Middle frontal gyrus (tissue), 1 donor: Measurements from ENCODE around the gene RPL28.
"Not testable (repeated sequence)": the region's sequence is repeated elsewhere in the genome, so short reads cannot be mapped to it uniquely, and the experiment has no call there.

Source experiments
- DNase-seq: peaks from one replicate; pipeline ENCODE4 v3.0.0-alpha.2; 2015; ENCODE audit warnings: low spot score; ENCODE audit errors: extremely low spot score

The RPL28 gene

DNA sequence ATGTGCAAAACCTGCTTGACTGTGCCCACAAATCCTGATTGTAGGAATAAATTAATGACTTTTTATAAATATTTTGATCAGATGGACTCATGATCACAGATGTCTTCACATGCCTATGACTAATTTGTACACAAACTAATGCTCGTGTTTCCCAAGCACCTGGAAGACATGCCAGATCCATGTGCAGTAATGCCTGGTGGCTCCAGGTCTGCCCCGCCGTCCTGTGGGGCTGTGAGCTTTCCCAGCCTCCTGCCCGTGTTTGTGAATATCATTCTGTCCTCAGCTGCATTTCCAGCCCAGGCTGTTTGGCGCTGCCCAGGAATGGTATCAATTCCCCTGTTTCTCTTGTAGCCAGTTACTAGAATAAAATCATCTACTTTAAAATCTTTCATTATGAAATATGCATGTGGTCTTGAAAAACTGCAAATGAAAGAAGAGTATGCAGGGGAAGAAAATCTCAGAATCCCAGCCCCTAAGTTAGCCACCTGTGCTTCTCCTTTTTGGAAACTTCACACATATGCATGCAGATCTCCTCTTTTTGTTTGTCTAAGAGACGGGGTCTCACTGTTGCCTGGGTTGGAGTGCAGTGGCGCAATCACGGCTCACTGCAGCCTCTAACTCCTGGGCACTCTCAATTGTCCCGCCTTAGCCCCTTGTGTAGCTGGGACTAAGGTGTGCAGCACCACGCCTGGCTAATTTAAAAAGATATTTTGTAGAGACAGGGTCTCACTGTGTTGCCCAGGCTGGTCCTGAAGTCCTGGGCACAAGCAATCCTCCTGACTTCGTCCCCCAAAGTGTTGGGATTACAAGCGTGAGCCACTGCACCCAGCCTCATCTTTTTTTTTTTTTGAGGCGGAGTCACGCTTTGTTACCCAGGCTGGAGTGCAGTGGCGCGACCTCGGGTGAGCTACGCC lies 6.2 kb downstream of the RPL28 start:
- no peak for DNase-seq

DNA sequence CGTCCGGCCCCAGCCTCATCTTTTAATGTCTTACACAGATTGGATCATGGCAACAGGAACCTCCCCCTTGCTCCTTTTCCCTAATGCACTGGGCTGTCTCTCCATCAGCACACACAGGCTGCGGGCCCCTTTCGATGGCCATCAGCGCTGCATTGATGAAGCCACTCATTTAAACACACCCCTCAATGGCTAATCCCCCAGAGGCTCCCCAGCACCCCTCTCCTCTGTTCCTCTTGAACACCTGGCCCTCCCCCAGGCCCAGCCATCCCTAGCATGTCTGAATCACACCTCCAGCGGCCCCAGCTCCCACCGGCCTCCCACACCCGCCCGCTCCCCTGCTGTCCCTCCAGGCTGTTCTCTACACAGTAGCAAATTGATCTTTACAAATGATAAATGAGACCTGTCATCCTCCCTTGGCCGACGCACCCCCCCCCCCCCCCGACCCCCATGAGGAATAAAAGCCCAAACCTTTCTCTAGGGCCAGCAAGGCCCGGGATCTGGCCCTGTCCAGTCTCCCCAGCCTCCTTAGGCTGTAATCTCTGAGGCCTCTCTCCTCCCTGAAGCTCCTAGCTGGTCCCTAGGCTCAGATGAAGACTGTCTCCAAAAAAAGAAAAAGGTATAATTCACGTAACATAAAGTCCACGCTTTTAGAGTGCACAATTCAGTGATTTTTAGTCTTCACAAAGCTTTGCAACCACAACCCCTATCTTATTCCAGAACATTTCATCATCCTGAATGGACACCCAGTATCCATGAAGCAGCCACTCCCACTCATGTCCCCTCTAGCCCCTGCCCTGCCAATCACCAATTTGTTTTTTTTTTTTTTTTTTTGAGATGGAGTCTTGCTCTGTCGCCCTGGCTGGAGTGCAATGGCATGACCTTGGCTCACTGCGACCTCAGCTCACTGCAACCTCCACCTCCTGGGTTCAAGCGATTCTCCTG lies 7.4 kb downstream of the RPL28 start:
- DNase-seq = no peak

DNA sequence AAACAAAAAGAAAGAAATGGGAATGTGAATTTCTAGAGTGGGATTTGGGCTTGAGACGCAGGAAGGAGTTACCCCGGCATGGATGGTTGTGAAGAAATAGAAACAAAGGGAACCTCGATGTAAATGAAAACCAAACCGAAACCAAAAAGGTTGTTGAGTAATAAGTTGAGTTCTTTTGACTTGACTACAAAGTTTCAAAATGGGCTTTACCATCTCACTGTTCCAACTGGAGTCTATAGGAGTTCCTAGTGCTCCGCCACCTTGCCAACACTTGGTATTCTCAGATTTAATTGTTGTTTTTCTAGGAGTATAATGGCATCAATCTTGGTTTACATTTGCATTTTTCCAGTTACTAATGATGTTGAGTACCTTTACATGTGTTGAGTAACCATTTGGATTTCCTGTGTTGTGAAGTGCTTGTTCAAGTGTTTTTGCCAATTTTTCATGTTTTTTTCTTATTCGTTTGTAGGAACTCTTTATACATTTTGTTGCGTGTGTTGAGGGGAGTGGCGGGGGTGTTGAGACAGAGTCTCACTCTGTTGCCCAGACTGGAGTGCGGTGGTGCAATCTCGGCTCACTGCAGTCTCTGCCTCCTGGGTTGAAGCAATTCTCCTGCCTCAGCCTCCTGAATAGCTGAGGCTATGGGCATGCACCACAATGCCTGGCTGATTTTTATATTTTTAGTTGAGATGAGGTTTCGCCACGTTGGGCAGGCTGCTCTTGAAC lies 12.6 kb downstream of the RPL28 start:
- DNase-seq = no peak

DNA sequence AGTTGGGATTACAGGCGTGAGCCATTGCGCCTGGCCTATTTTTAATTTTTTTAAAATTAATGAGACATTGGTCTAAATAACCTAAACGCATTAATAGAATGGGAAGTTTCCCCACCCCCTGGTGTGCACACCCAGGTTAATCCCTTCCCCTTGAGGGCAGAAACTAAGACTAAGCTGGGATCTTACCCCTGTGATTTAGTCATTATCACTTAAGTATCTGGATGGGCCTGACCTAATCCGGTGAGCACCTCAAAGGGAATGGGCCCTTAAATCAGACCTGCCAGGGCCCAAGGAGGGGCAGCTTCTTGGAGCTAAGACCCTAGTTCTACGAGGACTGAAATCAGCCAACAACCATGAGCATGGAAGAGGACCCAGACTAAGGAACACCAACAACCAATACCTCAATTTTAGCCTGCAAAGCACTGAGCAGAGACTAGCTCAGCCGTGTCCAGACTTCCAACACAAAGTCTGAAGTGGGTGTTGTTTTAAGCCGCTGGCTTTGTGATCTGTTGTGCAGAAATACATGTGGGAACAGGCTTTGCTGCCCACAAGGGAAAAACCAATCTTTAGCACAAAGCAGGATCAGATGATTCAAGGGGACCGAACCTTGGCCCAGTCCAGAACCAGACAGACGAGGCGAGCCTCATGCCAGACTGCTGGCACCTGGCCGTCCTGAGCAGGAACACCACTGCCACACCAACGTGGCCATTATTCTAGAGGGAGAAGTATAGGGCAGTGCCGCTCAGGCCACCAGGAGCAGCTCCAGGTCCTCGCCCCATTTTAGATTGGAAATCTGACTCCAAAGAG lies 14.8 kb downstream of the RPL28 start:
- no peak for DNase-seq

DNA sequence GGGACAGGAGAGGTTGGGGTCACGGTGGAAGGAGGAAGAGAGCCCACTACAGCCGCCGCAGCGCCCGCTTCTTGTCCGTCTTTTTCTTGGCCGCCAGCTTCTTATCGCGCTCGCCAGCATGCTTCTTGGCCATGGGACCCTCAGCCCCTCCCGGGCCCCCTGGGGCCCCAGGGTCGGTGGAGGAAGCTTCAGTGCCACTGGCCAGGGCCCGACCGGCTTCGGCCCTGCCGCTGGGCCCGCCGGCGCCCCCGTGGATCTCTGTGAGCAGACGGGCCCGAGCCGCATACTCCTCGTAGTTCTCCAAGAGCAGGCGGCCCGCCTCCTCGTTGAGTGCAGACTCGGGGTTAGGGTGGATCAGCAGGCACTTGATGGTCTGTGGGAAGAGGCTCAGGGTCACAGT lies 15.7 kb downstream of the RPL28 start:
- DNase-seq = not testable (repeated sequence)

DNA sequence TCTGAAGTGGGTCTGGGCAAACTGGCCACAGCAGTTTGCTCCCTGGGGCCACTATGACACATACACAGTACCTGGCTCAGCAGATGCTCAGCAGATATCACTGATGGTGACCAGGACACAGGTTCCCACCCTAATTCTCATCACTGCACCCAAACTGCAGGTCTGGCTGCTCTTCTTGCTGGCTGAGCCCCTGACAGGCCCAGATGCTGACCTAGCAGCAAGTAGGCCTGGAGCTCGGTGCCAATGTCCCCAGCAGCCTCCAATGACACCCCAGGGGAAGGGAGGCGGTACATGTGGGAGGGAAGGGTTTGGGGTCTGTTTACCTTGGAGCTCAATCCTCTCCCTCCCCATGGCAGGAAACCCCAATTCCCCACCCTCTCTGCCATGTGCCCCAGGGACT lies 16.8 kb downstream of the RPL28 start:
- DNase-seq = no peak

DNA sequence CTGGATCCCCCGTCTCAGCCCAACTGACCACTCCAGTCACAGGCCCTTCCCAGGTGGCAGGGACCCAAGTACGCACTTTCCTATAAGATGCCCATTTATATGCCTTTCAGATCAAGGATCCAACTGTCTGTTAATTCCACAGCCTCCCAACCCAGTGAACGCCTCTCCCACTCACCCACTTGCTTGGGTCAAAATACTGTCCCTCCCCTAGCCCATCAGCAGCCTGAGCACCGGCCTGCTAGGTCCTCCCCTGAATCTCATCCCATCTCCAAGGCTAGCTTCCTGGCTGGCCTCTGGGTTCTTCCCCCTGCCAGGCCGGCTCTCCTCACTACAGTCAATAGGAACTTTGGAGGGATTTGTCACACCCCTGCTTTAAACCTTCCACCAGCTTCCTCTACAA lies 19.9 kb downstream of the RPL28 start:
- no peak for DNase-seq

DNA sequence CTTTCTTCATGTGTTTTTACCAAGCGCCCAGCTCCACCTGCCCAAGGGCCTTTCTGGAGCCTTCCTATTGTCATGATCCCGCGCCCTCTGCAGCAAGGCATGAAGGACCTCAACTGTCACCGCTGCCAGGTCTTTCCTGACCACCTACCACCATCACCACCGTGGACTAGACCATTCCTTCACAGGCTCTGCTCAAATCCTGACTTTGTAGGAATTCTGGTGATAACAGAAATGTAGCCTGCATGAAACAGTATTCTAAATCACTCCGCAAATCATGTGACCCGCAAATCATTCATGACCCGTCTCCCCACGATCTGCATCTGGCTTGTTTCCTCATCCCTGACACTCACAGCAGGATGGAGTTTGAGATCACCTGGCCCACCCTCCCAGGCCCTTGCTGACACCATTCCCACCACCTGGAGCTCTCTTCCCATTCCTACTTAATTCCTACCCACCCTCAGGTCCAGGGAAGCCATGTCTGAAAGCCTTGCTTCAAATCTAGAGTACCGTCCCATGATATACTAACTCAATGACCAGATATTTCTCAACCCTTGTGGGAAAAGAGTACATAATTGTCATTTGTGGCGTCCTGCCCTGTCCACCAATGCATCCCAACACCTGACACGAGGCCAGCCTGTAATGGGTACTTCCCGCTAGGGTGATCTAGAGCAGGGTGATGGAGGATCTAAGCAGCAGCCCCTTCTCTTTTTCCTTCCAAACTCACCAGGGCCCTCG lies 20.5 kb downstream of the RPL28 start:
- no peak for DNase-seq

DNA sequence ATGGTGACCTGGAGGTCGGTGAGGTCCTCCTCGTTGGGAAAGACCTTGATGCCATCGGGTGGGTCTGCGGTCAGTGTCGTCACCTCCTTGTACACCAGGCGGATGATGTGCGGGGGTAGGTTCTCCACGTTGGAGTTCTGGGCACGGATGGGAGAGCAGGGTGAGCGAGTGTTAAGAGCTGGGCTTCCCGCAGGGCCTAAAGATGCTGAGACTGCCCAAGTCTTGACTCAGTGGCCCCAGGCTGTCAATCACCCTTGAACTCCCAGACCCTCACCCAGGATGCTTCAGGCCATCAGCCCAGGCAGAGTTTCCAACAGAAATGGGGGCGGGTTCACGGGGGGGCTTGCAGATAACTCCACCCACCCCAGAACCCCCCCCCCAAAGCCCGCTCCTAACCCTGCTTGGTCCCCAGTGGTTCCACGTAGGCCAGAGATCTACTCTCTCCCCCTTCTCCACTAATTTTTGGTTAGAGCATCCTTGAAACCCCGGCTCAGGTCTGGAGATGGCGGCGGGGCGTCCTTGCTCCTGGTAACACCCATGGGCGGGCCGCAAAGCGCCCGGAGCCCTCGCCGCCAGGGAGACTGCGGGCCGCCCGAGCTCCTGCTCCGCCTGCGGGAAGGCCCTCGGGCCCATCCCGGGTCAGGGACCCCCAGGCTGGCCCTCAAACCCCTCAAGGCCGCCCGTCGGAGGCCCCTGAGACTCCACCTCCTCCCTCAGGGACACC lies 21.3 kb downstream of the RPL28 start:
- no peak for DNase-seq

DNA sequence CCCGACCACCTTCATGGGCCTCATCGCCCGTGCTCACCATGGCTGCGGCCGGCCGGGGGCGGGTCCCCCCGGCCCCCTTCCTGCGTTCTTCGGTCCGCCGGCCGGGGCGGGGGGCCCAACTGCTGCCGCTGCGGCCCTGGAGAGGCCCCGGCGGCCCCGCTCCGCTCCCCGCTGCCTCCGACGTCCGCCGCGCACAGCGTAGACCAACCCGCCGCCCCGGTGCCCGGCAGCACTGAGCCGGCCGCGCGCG lies 21.7 kb downstream of the RPL28 start, which contains the start of gene UBE2S:
TSS of gene UBE2S (minus strand) at position 239 of the 250 bp plus-strand sequence. CDS start at position 40, 199 bp downstream.
- DNase-seq = not testable (repeated sequence)

DNA sequence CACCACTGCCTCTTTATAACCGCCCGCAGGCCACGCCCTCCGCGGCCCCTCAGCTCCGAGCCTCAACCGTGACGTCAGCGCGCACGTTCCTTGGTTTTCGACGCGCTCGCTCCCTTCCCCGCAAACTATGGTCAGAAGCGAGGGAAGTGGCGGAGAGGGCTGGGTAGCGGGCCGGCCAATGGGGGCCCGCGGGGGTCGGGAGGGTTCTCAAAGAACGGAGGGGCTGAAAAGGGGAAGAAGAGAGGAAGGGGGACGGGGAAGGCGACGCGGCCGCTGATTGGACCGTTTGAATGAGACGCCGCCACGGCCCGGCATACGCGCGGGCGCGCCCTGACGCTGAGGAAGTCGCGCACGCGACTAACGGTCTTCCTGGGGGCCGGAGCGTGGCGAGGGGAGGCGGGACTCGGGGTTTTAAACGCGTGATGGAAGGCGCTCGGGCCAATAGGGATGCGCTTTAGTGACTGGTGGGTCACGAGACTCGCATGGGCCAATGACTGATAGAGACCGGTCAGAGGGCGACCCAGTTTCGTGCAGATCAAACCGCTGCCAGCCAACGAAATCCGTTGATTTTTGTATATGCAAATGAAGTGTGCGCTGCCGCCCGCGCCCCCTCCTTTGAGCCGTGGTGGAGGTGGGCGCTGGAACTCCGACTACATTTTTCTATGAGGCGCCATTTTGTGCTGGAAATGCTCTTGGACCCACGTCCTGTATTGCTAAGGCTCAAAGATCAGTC lies 22.2 kb downstream of the RPL28 start:
- peak; percentile 99 for DNase-seq

DNA sequence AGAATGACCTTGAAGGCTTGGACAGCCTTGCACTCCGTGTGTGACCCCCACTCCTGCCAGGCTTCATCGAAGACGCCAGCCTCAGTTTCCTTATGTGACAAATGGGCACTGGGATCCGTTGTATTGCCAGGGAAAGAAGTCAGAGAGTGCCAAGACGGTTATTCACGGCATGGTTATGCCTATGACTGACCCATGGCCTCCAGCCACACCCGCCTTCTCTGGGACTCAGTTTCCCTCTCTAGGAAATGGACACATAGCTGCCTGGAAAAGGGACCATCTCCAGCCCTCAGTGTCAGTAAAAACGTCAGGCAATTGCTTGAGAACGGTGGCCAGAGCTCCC lies 22.8 kb downstream of the RPL28 start:
- no peak for DNase-seq

DNA sequence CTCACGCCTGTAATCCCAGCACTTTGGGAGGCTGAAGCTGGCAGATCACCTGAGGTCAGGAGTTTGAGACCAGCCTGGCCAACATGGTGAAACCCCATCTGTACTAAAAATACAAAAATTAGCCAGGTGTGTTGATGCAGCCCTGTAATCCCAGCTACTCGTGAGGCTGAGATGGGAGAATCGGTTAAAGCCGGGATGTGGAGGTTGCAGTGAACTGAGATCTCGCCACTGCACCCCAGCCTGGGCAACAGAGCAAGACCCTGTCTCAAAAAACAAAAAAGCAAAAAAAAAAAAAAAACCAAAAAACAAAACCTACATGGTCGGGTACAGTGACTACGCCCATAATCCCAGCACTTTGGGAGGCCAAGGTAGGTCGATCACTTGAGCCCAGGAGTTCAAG lies 23.4 kb downstream of the RPL28 start:
- DNase-seq = not testable (repeated sequence)

DNA sequence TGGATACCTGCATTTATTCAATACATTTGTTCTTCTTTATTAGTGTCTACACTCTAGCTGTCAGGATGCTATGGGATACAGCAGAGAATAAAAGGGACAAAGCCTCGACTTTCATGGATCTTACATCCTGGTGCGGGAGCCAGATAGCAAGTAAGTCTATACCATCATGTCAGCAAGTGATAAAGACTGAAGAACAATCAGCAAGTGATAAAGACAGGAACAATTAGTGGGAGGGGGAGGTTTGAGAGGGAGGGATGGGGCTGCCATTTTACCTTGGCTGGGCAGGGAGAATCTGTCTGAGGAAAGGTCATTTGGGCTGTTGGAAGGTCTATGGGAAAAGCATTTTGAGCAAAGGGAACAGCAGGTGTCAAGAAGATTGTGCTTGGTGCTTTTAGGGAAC lies 24.4 kb downstream of the RPL28 start:
- no peak for DNase-seq

DNA sequence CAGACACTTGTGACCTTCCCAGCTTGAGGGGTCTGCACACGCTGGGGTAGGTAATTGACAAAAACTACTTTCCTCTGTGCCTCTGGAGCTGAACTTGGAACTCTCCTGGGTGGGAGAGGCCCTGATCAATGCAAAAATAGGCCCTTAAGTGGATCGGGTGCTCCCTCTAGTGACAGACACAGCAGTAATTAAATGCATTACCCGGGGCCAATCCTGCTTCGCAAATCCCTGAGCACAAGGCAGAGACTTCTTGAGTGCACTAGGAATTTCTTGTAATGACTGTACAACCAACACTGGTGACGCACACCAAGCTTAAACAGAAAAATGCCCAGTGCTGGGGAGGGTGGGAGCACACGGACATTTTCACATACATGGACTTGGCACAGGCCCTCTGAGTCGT lies 32.5 kb downstream of the RPL28 start:
- peak; percentile 59 for DNase-seq

DNA sequence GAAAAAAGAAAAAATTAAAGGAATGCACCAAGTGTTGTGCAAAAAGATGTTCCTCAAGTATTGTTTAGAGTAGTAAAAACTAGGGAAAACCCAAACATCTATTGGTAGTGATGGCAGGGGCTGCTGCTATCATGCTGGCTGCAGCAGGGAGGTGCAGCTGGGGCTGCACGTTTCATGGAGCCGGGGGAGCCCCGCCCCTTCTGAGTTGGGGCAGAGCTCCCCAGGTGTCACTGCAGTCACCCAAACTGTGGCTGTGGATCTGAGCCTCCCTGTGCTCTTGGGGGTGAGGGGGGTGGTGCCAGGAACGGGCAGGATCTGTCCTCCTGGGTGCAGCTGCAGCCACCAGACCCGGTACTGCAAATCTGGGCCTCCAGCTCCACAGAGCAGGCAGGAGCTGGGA lies 33.4 kb downstream of the RPL28 start:
- no peak for DNase-seq

DNA sequence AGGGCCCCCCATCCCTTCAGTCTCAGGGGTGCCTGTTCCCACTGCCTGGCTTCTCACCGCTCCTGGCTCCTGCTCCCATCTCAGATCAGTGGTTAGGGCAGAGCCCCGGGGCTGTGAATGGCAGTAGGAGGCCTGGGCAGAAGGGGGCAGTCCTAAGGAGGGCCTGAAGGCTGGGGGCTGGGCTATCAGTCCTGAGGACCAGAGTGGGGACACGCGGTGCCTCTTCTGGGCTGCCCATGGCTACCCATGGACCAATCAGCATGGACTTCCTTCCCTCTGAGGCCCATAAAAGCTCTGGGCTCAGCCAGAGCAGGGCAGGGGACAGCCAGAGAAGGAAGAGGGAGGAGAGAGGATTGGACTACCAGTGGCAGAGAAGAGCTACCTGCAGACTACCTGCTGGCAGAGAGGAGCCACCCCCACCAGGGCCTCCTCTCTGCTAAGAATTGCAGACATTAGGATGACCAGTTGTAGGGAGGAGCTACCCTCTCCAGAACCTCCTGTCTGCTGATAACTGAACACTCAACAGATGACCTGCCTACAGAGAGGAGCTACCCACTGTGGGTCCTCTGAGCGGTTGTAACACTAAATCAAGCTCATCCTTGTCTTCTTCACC lies 34.0 kb downstream of the RPL28 start:
- DNase-seq = no peak

DNA sequence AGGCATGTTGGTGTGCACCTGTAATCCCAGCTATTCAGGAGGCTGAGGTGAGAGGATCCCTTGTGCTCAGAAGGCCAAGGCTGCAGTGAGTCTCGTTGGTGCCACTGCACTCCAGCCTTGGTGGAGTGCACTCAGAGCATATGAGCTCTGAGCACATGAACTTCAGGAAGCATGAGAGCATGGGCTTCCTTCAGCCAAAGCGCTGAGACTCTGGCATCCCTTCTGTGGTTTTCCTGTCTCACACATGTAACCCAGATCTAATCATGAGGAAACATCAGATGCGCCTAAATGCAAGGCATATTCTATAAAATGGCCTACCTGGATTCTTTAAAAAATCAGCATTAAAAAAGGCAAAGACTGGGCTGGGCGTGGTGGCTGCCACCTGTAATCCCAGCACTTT lies 35.5 kb downstream of the RPL28 start:
- not testable (repeated sequence) for DNase-seq
